T-helper 1 cell treated with Interleukin-12 subunit alpha and Interleukin-12 subunit beta and Interleukin-4 antibody, amounts not matched to agents 30 ng/mL and 1 ng/mL, for 36 hours (primary cell): ENCODE results near the gene PHRF1. TPM values are rescaled to one million over a fixed set of nuclear protein-coding genes. Genes with fewer than 3 reads are reported as not detected.

Source experiments
- intact Hi-C: fragments of 100-400 bp; cut with micrococcal nuclease; formaldehyde crosslinking; loops from one replicate; pipeline ENCODE4 v1.15.1; 2024
- total RNA-seq: library from RNA; stranded (reverse); gene quantifications from 2 replicates; pipeline ENCODE4 v1.2.3, GENCODE V29; 2022

PHRF1 gene
- total RNA-seq, 1 donor from 2014 or later: 51.2 TPM

DNA sequence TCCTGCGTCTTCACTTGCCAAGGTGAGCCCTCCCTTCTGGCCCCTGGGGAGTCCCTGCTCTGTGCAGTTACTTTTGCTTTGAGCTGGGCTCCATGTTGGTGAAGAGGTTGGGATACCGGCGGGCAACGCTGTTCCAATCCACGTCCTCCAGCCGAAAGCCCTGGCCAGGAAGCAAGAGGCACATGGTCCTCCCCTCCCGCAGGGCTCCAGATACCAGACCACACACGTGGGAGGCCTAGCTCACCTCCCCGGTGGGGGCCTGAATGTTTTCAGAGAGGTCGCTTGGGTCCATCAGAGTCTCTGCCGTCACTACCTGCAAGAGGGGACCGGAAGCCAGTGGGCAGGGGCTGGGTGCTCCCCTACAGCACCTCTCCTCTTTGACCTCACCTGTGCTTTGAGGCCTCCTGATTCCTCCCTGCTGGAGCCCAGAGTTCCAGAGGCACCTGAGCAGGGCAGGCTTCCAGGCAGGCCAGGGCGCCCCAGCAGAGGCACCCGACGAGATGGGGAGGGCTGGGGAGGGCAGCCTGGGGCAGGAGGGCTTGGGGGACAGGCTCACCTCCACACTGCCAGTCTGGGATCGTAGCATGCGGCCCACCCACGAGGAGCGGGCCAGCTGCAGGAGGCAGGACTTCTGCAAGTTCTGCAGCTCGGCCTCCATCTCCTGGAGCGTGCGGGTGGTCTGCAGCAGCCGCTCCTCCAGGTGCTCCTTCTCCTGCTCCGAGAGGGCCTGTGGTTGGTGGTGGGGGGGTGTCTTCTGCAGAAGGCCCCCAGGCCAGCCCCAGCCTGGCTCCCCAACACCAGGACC, 18.7 kb upstream of the PHRF1 start:
- intact Hi-C loops: no loop called here

DNA sequence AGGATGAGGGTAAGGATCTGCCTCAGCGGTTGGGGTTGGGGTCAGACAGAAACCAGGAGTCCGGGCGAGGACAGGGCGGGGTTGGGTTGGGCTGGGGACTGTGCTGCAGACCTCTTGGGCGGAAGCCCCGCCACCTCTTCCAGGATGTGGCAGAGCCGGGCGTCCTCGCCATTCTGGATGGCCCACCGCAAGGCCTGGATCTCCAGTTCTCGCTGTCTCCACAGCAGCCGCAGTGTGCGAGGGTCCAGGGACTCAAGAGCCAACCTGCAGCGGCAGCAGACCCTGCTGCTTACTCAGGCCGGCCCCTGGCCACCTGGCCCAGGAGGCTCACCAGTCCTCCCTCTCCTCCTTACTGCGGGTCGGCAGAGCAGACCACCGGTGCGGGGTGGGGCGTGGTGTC, 17.8 kb upstream of the PHRF1 start:
- intact Hi-C loops: no loop called here

DNA sequence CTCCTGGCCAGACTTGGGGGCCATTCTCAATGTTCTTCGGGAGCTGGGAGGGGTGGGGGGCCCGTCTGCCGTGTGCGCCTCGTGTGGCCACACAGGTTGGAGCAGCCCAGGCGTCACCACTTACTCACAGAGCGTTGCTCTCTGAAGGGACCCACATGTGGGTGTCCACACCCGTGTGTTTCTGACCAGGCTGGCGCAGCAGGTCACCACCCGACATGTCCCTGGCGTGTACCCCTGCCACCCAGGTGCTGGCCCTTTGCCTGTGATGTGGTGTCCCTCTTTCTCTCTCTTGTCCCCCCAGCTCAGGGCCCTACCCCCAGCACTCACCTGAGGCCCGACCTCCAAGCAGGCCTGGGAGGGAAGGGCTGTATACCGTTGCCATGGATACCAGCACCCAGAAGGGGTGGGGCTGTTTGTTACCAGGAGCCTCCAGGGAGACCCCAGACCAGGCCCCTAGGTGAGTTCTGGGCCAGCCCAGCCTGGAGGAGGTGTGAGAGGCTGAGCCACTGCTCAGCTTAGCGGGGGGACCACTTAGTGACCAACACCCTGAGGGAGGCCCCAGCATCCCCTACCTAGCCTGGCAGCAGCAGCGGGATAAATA, 17.1 kb upstream of the PHRF1 start:
- intact Hi-C loops: no loop called here

DNA sequence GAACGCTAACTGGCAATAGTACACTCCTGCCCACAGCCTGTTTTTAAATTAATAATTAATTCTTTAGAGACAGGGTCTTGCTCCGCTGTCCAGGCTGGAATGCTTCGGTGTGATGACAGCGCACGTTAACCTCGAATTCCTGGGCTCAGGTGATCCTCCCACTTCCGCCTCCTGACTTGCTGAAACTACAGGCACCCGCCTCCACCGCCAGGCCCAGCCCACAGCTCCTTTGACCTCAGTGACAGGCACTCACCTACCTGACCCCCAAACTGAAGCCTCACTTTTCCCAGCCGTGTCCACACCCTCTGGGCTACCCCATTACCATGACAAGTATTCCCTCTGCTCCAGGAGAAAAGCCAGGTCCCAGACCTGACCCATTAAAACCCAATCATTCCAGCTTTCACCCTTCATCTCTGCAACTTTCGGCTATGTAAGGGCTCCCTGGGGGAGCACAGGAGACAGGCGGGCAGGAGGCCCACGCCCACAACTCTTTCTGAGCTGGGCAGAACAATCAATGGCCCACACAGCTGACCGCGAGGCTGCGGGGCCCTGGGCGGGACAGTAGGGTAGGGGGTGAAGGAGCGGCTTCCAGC, 16.5 kb upstream of the PHRF1 start:
- intact Hi-C loops: loop anchor here (1.0 to 2.0 kb wide), 8 partner anchors 8 to 324 kb away; partner anchors contain the start of genes HRAS, PSMD13, SIRT3 and TALDO1

DNA sequence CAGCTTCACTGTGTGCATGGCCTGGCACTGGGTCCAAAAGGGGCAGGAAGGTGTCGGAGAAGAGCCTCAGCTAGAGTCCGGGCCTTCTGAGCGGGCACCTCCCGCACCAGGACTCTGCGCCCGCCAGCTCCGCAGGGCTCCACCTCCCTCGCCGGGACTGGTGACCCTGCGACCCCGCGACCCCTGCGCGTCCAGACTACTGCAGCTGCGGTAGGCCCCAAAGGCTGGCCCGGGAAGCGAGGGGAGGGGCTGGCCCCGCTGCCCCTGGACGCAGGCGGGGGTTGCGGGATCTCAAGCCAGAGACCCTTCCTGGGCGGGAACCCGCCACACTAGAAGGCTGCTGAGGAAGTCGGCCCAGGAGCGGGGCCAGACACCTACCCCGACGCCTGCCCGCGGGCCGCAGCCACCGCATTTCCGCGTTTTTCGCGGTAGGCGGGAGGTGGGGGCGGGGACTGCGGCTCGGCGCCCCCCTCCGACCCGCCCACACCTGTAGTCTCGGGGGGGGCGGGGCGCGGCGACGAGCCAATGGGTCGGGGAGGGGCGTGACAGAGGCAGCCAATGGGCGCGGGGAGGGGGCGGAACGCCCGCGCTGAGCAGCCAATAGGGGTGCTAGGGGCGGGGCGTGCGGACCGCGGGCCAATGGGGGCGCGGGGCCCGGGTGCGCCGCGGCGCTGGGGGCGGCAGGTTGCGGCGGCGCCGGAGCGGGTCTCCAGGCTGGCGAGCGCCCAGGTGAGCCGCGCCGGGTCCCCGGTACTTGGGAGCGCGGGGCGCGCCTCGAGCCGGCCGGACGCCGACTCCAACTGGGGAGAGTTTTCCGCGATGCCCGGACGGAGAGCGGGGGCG, 15.7 kb upstream of the PHRF1 start, which contains the start of the genes LMNTD2 and RASSF7:
LMNTD2 (minus strand) TSS at position 434 of the 843 bp plus-strand sequence; CDS start at position 412, 22 bp downstream.
RASSF7 (plus strand) TSS at position 666 of the 843 bp plus-strand sequence. CDS start 799 bp downstream, outside the sequence.
- intact Hi-C loops: loop anchor here (1.0 to 2.0 kb wide), 8 partner anchors 8 to 324 kb away; partner anchors contain the start of genes HRAS, PSMD13, SIRT3 and TALDO1

DNA sequence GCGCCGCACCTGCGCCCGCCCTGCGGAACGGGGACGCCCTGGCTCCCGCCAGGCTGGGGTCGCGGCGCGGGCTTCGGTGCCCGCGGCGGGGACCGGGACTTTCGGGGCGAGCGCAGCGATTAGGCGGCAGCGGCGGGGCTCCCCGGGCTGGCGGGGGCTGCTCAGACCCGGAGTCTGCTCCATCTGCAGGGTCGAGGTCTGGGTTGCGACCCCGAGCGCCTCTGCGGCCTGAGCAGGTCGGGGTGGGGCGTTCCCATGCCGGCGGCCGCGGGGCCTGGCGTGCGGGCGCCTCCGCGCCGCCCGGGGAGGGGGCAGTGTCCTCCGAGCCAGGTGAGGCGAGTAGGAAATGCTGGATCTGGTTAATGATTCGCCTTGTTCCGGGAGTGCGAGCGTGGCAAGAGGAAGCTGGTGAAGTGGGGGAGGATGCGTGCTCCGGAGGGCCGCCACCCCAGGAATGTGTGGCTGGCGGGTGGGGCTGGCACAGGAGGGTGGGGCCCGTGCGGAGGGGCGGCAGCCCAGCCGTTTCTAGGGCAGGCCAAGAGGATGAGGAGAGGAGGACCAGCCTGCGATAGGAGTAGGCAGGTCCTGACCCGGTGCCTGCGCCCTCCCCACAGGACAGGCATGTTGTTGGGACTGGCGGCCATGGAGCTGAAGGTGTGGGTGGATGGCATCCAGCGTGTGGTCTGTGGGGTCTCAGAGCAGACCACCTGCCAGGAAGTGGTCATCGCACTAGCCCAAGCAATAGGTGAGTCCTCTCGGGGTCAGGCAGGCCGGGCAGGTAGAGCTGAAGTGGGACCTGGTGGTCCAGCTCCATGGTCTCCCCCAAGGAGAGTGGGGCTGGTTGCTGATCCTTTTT, 14.9 kb upstream of the PHRF1 start:
- intact Hi-C loops: loop anchor here (2.0 kb wide), 2 partner anchors 13 to 27 kb away; no protein-coding TSS in a partner anchor

DNA sequence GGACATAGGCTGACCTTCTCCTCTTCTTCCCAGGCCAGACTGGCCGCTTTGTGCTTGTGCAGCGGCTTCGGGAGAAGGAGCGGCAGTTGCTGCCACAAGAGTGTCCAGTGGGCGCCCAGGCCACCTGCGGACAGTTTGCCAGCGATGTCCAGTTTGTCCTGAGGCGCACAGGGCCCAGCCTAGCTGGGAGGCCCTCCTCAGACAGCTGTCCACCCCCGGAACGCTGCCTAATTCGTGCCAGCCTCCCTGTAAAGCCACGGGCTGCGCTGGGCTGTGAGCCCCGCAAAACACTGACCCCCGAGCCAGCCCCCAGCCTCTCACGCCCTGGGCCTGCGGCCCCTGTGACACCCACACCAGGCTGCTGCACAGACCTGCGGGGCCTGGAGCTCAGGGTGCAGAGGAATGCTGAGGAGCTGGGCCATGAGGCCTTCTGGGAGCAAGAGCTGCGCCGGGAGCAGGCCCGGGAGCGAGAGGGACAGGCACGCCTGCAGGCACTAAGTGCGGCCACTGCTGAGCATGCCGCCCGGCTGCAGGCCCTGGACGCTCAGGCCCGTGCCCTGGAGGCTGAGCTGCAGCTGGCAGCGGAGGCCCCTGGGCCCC, 14.1 kb upstream of the PHRF1 start:
- intact Hi-C loops: no loop called here

DNA sequence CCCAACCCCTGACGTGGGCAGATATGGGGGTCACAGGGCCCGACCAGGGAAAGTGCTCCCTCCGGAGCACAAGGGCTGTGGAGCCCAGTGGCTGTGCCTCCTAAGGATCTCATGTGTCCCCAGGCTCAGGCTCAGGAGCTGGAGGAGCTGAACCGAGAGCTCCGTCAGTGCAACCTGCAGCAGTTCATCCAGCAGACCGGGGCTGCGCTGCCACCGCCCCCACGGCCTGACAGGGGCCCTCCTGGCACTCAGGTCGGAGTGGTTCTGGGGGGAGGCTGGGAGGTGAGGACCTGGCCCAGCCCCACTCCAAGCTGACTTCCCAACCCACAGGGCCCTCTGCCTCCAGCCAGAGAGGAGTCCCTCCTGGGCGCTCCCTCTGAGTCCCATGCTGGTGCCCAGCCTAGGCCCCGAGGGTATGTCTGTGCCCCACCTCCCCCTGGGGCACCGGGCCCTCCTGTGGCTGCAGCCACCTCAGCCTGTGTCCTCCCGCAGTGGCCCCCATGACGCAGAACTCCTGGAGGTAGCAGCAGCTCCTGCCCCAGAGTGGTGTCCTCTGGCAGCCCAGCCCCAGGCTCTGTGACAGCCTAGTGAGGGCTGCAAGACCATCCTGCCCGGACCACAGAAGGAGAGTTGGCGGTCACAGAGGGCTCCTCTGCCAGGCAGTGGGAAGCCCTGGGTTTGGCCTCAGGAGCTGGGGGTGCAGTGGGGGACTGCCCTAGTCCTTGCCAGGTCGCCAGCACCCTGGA, 13.0 kb upstream of the PHRF1 start:
- intact Hi-C loops: no loop called here

DNA sequence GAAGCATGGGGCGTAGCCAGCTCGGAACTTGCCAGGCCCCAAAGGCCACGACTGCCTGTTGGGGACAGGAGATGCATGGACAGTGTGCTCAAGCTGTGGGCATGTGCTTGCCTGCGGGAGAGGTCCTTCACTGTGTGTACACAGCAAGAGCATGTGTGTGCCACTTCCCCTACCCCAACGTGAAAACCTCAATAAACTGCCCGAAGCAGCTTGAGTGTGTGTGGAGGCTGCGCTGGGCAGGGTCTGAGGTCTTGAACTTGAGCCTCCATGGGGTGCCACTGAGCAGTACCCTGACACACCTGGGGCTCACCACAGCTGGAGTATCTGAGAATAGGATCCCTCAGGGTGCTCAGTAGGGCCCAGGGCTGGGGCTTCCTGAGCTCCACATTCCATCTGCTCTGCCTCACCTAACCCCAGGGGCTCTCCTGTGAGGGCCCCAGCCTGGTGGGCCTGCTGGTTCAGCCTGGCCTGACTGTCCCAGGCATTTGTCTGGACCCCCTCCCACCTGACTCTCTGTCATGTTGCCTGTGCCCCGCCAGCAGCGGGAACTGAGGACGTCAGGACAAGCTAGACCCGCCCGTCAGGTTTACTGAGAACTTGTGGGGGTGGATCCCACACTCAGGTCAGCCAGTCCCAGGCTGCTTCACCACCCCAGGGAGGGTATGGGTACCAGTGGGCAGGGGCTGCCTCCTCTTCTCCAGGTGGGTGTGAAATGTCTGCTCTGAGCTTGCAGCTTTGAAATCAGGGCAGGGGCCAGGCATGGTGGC, 12.3 kb upstream of the PHRF1 start:
- intact Hi-C loops: no loop called here

DNA sequence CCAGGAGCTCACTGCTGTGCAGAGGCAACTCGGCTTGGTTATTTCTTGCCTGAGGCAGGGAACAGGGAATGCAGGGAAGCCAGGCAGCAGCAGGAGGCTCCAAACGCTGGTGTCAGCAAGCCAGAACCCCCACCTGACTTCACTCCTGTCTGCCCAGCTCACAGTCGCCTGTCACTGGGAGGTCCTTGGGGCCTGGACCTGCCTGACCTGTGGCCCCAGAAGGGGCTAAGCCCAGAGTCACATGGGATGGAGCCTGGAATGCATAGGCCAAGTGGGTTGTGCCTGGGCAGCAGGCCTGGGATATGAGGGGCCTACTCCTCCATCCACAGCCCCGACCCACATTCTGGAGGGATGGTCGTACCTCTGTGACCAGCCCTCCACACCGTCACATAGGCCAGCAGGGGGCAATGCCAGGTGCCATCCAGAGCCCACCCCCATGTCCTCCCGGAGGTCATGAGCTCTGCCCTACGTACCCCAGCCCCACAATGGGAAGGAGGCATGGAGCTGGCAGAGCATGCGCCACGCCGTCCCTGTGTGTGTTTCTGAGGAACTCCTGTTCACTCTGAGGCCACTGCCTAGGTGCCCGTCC, 10.3 kb upstream of the PHRF1 start:
- intact Hi-C loops: loop anchor here (5.0 kb wide), 1 partner anchor 359 kb away; the partner anchor contains the start of genes BET1L and RIC8A

DNA sequence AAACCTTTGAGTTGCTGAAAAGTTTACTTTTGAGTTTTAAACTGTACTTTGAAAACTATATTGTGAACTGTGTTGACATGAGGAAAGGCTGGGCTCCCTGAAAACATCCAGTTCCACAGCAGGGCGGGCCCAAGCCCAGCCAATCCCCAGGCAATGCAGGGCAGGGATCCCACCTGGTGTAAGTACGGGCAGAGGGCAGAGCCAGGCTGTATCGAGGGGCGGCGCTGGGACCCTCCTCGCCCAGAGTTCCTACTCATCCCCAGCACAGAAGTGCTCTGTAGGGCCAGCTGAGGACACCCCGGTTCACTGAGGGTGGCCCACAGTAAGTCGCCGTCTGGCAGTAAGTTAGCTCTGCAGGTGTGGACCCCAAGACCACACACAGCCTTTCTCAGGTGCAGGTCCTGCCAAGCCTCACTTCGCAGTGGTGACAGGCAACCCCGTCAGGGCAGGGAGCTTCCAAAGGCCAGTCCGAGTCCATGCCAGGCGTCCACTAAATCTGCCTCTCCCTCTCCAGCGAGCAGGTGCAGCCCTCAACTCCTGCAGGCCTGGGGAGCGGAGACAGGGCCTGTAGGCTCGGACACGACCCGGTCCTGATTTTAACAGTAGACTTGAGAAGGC, 9.2 kb upstream of the PHRF1 start:
- intact Hi-C loops: loop anchor here (5.0 kb wide), 1 partner anchor 360 kb away; the partner anchor contains the start of genes BET1L and RIC8A

DNA sequence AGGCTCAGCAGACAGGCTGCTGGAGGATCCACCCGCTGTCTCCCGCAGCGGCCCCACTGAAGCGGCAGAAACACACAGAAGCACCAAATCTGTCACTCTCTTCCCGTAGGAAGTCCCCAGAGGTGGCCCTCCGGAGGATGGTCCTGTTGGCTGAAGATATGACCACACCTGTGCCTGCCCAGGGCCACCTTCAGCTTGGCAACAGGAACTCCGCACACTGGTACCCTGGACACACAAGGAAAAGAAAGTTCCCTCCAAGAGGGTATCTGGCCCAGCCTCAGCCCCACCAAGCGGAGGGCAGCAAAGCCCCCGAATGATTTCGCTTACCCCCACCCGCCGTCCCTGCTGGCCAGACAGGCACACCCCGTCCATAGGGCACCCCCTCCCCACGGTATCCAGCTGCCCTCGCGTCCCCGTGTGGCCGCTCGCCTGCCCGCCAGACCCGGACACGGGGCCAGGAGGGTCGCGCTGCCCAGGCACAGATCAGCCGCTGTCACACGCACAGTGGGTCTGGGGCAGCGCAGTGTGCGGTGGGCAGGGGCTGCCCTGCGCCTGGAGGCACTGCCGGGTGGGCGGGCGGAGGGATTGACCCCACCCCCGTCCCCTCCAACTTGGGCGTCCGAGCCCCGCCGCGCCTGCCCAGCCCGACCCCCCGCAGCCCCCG, 8.5 kb upstream of the PHRF1 start:
- intact Hi-C loops: loop anchor here (1.0 to 5.0 kb wide), 4 partner anchors 7 to 360 kb away; partner anchors contain the start of genes BET1L, DEAF1, LMNTD2 and PHRF1

DNA sequence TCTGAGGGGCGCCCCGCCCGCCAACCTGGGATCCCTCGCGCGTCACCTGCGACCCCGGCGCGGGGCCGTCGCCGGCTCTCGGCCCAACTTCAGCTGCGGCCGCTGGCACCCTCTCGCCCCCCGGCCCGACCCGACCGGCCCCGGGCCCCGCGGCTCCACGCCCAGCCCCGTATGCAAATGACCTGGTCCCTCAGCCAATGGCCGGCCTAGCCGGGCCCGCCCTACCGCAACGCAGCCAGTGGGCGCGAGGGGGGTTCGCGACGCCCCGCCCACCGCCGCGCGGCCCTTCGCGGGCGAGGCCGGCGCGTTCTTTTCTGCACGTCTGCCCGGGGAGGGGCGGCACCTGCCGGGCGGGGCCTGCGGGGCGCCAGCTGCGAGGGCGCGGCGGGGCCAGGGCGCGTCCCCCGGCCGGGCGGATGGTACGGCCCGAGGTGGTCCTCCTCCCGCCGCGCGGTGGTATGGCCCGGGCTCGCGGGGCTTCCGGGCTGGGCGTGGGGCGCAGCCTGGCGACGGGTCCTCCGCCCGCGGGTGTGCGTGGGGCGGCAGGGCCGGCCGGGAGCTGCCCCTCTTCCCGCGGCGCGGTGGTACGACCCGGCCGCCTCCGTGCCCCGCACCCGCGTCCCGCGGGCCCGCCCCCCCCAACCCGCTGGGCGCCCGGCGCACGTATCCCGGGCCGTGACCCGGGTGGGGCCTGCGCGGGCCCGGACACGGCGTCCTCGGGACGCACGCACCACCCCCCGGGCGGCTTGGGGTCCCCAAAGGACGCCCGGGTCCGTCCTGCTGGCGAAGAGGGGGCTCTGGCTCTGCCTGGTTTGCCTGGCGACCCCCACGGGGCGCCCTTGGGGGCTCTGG, 7.7 kb upstream of the PHRF1 start:
- intact Hi-C loops: loop anchor here (1.0 to 5.0 kb wide), 4 partner anchors 8 to 361 kb away; partner anchors contain the start of genes BET1L, DEAF1, LMNTD2 and PHRF1

DNA sequence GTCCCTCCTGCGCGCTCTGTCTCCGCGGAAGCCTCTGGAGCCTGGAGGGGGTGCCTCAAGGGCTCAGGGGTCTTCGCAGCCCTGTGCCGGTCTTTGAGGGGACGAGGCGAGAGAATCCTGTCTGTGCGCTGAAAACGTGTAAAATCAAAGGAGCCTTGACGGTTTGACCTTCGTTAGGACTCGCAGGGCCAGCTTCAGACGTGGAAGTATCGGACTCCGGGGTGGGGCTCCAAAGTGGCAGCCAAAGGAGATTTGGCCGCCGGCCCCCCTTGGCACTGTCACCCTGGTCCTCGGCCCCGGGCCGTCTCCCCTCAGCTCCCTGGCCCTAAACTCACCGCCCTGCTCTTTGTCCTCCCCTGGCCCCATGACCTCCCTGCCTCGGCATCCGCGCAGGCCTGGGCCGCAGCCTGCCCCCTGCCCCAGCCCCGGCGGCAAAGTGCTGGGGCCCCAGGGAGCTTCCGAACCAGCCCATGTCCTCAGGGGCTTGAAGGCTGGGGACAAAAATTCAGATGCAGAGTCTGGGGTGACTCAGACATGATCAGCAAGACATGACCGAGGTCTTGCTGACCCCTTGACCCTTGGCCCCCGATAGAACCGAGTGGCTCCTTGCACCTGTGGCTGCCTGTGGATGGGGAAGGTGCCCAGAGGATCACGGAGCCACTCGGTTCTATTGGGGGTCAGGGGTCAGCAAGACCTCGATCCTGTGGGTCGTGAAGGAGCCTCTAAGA, 6.9 kb upstream of the PHRF1 start:
- intact Hi-C loops: loop anchor here (5.0 kb wide), 1 partner anchor 362 kb away; the partner anchor contains the start of genes BET1L and RIC8A

DNA sequence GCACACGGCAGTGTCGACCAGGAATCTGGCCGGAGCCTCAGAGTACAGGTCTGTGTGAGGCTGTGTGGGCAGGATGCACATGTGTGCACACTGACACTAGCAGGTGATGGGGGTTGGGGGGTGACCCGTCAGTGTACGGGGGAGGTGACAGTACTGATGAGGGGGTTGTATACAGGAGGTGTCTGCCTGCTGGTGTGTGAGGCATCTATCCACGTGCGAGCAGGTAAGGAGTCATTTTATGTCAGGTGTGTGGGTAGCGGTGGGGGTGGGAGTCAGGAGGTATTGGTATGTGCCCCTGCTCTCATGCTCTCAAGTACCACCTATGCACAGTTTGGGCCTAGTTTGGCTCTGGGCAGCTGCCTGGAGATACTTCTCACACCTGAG, 4.5 kb upstream of the PHRF1 start:
- intact Hi-C loops: no loop called here
